ENCODE results near the gene KNDC1. TPM values are rescaled to one million over a fixed set of nuclear protein-coding genes. Genes with fewer than 3 reads are reported as not detected.

KNDC1 gene
- polyA plus RNA-seq, 1 donor from 2014 or later = 4.3 TPM

DNA sequence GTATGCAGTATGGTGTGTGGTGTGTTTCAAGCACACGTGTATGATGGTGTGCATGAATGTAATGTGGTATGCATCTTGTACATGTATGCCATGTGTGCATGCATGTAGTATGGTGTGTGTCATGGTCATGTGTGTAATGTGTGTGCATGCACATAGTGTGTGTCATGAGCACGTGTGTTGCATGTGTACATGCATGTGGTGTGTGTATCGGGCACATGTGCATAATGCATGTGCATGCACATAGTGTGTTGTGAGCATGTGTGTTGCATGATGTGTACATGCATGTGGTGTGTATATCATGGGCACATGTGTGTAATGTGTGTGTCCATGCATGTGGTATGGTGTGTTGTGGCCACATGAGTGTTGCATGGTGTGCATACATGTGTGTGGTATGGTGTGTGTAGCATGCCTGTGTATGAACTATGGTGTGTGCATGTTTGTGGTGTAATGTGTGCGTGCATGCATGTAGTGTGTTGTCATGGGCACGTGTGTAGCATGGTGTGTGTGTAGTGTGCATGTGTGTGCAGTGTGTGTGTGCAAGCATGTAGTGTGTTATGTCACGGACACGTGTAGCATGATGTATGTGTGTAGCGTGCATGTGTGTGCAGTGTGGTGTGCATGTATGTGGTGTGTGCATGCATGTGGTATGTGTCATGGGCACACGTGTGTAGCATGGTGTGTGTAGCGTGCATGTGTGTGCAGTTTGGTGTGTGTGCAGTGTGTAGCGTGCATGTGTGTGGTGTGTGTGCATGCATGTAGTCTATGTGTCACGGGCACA is 17.6 kb downstream of the KNDC1 start:
- H3F3A ChIP-seq (ENCODE audit: insufficient read depth, low read length, poor library complexity, severe bottlenecking) = no peaks in the 10 kb centered on the region
- H3K79me2 ChIP-seq (replicated peaks; ENCODE audit: insufficient read depth, low read length) = no peaks in the 10 kb centered on the region
- no peaks in the 10 kb centered on the region for H3K27me3 ChIP-seq (ENCODE audit: insufficient read depth, low read depth, low read length)
- H3K27ac ChIP-seq (ENCODE audit: low read length) = no peak overlapping the region
- no peak overlapping the region for H3K4me2 ChIP-seq (ENCODE audit: low read length)
- H3K4me3 ChIP-seq (ENCODE audit: low read length) = no peak overlapping the region
- no peaks in the 10 kb centered on the region for H3K9me2 ChIP-seq (ENCODE audit: insufficient read depth, low read length)
- no peaks in the 10 kb centered on the region for H3K9me3 ChIP-seq (ENCODE audit: low read length)
- no peak overlapping the region for H3K9ac ChIP-seq (ENCODE audit: low read length)
- no peaks in the 10 kb centered on the region for H4K20me1 ChIP-seq (ENCODE audit: insufficient read depth)
- TF ChIP-seq, protein P1, sequence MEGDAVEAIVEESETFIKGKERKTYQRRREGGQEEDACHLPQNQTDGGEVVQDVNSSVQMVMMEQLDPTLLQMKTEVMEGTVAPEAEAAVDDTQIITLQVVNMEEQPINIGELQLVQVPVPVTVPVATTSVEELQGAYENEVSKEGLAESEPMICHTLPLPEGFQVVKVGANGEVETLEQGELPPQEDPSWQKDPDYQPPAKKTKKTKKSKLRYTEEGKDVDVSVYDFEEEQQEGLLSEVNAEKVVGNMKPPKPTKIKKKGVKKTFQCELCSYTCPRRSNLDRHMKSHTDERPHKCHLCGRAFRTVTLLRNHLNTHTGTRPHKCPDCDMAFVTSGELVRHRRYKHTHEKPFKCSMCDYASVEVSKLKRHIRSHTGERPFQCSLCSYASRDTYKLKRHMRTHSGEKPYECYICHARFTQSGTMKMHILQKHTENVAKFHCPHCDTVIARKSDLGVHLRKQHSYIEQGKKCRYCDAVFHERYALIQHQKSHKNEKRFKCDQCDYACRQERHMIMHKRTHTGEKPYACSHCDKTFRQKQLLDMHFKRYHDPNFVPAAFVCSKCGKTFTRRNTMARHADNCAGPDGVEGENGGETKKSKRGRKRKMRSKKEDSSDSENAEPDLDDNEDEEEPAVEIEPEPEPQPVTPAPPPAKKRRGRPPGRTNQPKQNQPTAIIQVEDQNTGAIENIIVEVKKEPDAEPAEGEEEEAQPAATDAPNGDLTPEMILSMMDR (IDR thresholded peaks at IDR 0.05; ENCODE audit: poor library complexity, severe bottlenecking) = no peak
- TF ChIP-seq POLR2AphosphoS5 (IDR thresholded peaks at IDR 0.05) (no peak), SMC3 (conservative IDR thresholded peaks at IDR 0.05; ENCODE audit: poor library complexity) (no peak), EZH2 (IDR thresholded peaks at IDR 0.05; ENCODE audit: borderline replicate concordance, insufficient read depth, low read length, poor library complexity, severe bottlenecking) (no peak), TAF1 (IDR thresholded peaks at IDR 0.05; ENCODE audit: low read depth) (no peak), REST (IDR thresholded peaks at IDR 0.05; ENCODE audit: borderline replicate concordance) (no peak), EP300 (conservative IDR thresholded peaks at IDR 0.05; ENCODE audit: poor library complexity, severe bottlenecking) (no peak), MXI1 (conservative IDR thresholded peaks at IDR 0.05; ENCODE audit: poor library complexity, severe bottlenecking) (no peak), RAD21 (conservative IDR thresholded peaks at IDR 0.05) (no peak)
- H3K36me3 ChIP-seq (ENCODE audit: insufficient read depth, low read length) = no peaks in the 10 kb centered on the region
- H2AFZ ChIP-seq (ENCODE audit: low read depth, low read length) = no peak overlapping the region

- Histone ChIP-seq H2AFZ (ENCODE audit: low read depth, low read length) (no peak overlapping the region), H3F3A (ENCODE audit: insufficient read depth, low read length, poor library complexity, severe bottlenecking) (no peaks in the 10 kb centered on the region), H3K4me3 (ENCODE audit: low read length) (no peak overlapping the region), H4K20me1 (ENCODE audit: insufficient read depth) (no peaks in the 10 kb centered on the region), H3K9me2 (ENCODE audit: insufficient read depth, low read length) (no peaks in the 10 kb centered on the region), H3K9me3 (ENCODE audit: low read length) (no peaks in the 10 kb centered on the region), H3K4me2 (ENCODE audit: low read length) (no peak overlapping the region), H3K79me2 (replicated peaks; ENCODE audit: insufficient read depth, low read length) (no peaks in the 10 kb centered on the region), H3K9ac (ENCODE audit: low read length) (no peak overlapping the region), H3K27ac (ENCODE audit: low read length) (no peak overlapping the region), H3K36me3 (ENCODE audit: insufficient read depth, low read length) (no peaks in the 10 kb centered on the region), H3K27me3 (ENCODE audit: insufficient read depth, low read depth, low read length) (no peaks in the 10 kb centered on the region)
- TF ChIP-seq EZH2 (IDR thresholded peaks at IDR 0.05; ENCODE audit: borderline replicate concordance, insufficient read depth, low read length, poor library complexity, severe bottlenecking) = no peak
These were observed 18.5 kb downstream of the KNDC1 start for GRCh38 chr10:133178357-133179127.
